ENCODE results near the gene EPB41.
A peak's percentile ranks its signal among the peaks of the same experiment; 100 is the strongest.
"Not testable (repeated sequence)": the region's sequence is repeated elsewhere in the genome, so short reads cannot be mapped to it uniquely, and the experiment has no call there.

The EPB41 gene

GRCh38 chr1:28927648-28928313 lies 13.4 kb downstream of the EPB41 start:
- DNase-seq (ENCODE audit: low read depth): no peak

GRCh38 chr1:28928314-28928941 lies 14.1 kb downstream of the EPB41 start:
- no peak for DNase-seq (ENCODE audit: low read depth)

- DNase-seq (ENCODE audit: low read depth): no peak
Observed at GRCh38 chr1:28933277-28933676, 18.9 kb downstream of the EPB41 start.

- DNase-seq (ENCODE audit: low read depth): no peak
Observed at GRCh38 chr1:28933918-28934317, 19.5 kb downstream of the EPB41 start.

GRCh38 chr1:28934676-28935075 lies 20.3 kb downstream of the EPB41 start:
- no peak for DNase-seq (ENCODE audit: low read depth)

GRCh38 chr1:28935293-28935692 lies 20.9 kb downstream of the EPB41 start:
- no peak for DNase-seq (ENCODE audit: low read depth)

- no peak for DNase-seq (ENCODE audit: low read depth)
Observed at GRCh38 chr1:28936094-28936493, 21.7 kb downstream of the EPB41 start.

- no peak for DNase-seq (ENCODE audit: low read depth)
Observed at GRCh38 chr1:28936528-28936927, 22.2 kb downstream of the EPB41 start.

GRCh38 chr1:28943581-28943980 lies 29.2 kb downstream of the EPB41 start:
- not testable (repeated sequence) for DNase-seq (ENCODE audit: low read depth)

- no peak for DNase-seq (ENCODE audit: low read depth)
Observed at GRCh38 chr1:28950006-28950405, 35.6 kb downstream of the EPB41 start.

GRCh38 chr1:28950449-28950848 lies 36.1 kb downstream of the EPB41 start:
- DNase-seq (ENCODE audit: low read depth): no peak

GRCh38 chr1:28954126-28954726 lies 39.9 kb downstream of the EPB41 start:
- no peak for DNase-seq (ENCODE audit: low read depth)

- DNase-seq (ENCODE audit: low read depth): peak; percentile 44
Observed at GRCh38 chr1:28956038-28956464, 41.7 kb downstream of the EPB41 start.

- not testable (repeated sequence) for DNase-seq (ENCODE audit: low read depth)
Observed at GRCh38 chr1:28962114-28962831, 47.9 kb downstream of the EPB41 start.

- no peak for DNase-seq (ENCODE audit: low read depth)
Observed at GRCh38 chr1:28965271-28965870, 51.0 kb downstream of the EPB41 start.

- no peak for DNase-seq (ENCODE audit: low read depth)
Observed at GRCh38 chr1:28966617-28967016, 52.2 kb downstream of the EPB41 start.

- DNase-seq (ENCODE audit: low read depth): peak; percentile 93
Observed at GRCh38 chr1:28971980-28972771, 57.8 kb downstream of the EPB41 start.

- DNase-seq (ENCODE audit: low read depth): peak; percentile 39
Observed at GRCh38 chr1:28973596-28974421, 59.4 kb downstream of the EPB41 start.

GRCh38 chr1:28974432-28974831 lies 60.1 kb downstream of the EPB41 start:
- no peak for DNase-seq (ENCODE audit: low read depth)

GRCh38 chr1:28976248-28976647 lies 61.9 kb downstream of the EPB41 start:
- DNase-seq (ENCODE audit: low read depth): no peak

GRCh38 chr1:28981210-28981609 lies 66.8 kb downstream of the EPB41 start:
- DNase-seq (ENCODE audit: low read depth): no peak

All from amniotic epithelial cell (primary cell).